GM21381 (cell line): ENCODE measurements around the gene APH1A.
"Not testable (repeated sequence)": the region's sequence is repeated elsewhere in the genome, so short reads cannot be mapped to it uniquely, and the experiment has no call there.

ENCODE experiments used
- ATAC-seq: cut with Tn5 transposase; IDR thresholded peaks from one replicate; pipeline ENCODE4 v1.9.1; 2021; ENCODE audit warnings: mild to moderate bottlenecking, moderate library complexity; ENCODE audit not compliant: unreplicated experiment

Gene APH1A

GRCh38 chr1:150269451-150269850 is 635 bp upstream of the APH1A start:
- no peak for ATAC-seq

GRCh38 chr1:150268340-150268704 is 494 bp downstream of the APH1A start:
- ATAC-seq: peak; percentile 11

- ATAC-seq: no peak
Measured at GRCh38 chr1:150267896-150268295, 920 bp downstream of the APH1A start.

- no peak for ATAC-seq
Measured at GRCh38 chr1:150263549-150263948, 5.3 kb downstream of the APH1A start.

- no peak for ATAC-seq
Measured at GRCh38 chr1:150262388-150263320, 6.2 kb downstream of the APH1A start.

GRCh38 chr1:150261367-150261766 is 7.4 kb downstream of the APH1A start:
- no peak for ATAC-seq

- ATAC-seq: no peak
Measured at GRCh38 chr1:150259758-150260669, 8.8 kb downstream of the APH1A start.

- ATAC-seq: no peak
Measured at GRCh38 chr1:150259217-150259616, 9.6 kb downstream of the APH1A start.

- ATAC-seq: no peak
Measured at GRCh38 chr1:150257624-150258585, 10.9 kb downstream of the APH1A start, which contains the start of gene CA14. Gene CA14 (plus strand): TSS chr1:150257774. CDS start chr1:150258129, 355 bp downstream.

GRCh38 chr1:150256554-150257341 is 12.1 kb downstream of the APH1A start:
- ATAC-seq: no peak

GRCh38 chr1:150256198-150256553 is 12.6 kb downstream of the APH1A start:
- ATAC-seq: no peak

GRCh38 chr1:150249936-150250335 is 18.9 kb downstream of the APH1A start:
- ATAC-seq: no peak

- no peak for ATAC-seq
Measured at GRCh38 chr1:150243003-150243402, 25.8 kb downstream of the APH1A start.

GRCh38 chr1:150237746-150238145 is 31.1 kb downstream of the APH1A start:
- no peak for ATAC-seq

GRCh38 chr1:150237176-150237575 is 31.6 kb downstream of the APH1A start:
- ATAC-seq: not testable (repeated sequence)

- no peak for ATAC-seq
Measured at GRCh38 chr1:150236614-150237100, 32.2 kb downstream of the APH1A start.

GRCh38 chr1:150235852-150236613 is 32.8 kb downstream of the APH1A start, which contains the start of gene ANP32E:
Gene ANP32E (minus strand): TSS chr1:150236112. CDS start chr1:150235786, 326 bp downstream.
- peak; percentile 79 for ATAC-seq

GRCh38 chr1:150235294-150235851 is 33.4 kb downstream of the APH1A start:
- ATAC-seq: peak; percentile 5
